Measurements from ENCODE around the gene ETNK1.
"Not testable (repeated sequence)": the region's sequence is repeated elsewhere in the genome, so short reads cannot be mapped to it uniquely, and the experiment has no call there.

The ETNK1 gene

GRCh38 chr12:22609501-22609900, 15.5 kb upstream of the ETNK1 start:
- Histone ChIP-seq H3K4me3 (ENCODE audit: low read depth in 1 of 2, low read length in 2 of 2) (no peak overlapping the region), H3K9me3 (ENCODE audit: control insufficient read depth in 1 of 2, low read length in 2 of 2) (peaks cover 0 to 3% of the 10 kb centered on the region in 2 donors)

GRCh38 chr12:22610131-22610530, 14.8 kb upstream of the ETNK1 start:
- Histone ChIP-seq H3K4me3 (ENCODE audit: low read depth in 1 of 2, low read length in 2 of 2) (no peak overlapping the region), H3K36me3 (ENCODE audit: control insufficient read depth in 1 of 2, insufficient read depth in 2 of 2, low read length in 2 of 2) (no peaks in the 10 kb centered on the region), H3K4me1 (ENCODE audit: control insufficient read depth in 1 of 2, insufficient read depth in 2 of 2, low read length in 2 of 2) (no peaks in the 10 kb centered on the region), H3K27me3 (ENCODE audit: low read depth, low read length) (no peaks in the 10 kb centered on the region), H3K9me3 (ENCODE audit: control insufficient read depth in 1 of 2, low read length in 2 of 2) (peaks cover 0 to 3% of the 10 kb centered on the region in 2 donors), H3K27ac (ENCODE audit: low read length) (no peak overlapping the region)

More at GRCh38 chr12:22609501-22609900, 15.5 kb upstream of the ETNK1 start:
- no peaks in the 10 kb centered on the region for H3K4me1 ChIP-seq (ENCODE audit: control insufficient read depth in 1 of 2, insufficient read depth in 2 of 2, low read length in 2 of 2)
- H3K36me3 ChIP-seq (ENCODE audit: control insufficient read depth in 1 of 2, insufficient read depth in 2 of 2, low read length in 2 of 2): no peaks in the 10 kb centered on the region
- no peak overlapping the region for H3K27ac ChIP-seq (ENCODE audit: low read length)
- no peaks in the 10 kb centered on the region for H3K27me3 ChIP-seq (ENCODE audit: low read depth, low read length)

GRCh38 chr12:22612822-22613221, 12.1 kb upstream of the ETNK1 start:
- H3K4me3 ChIP-seq (ENCODE audit: low read depth in 1 of 2, low read length in 2 of 2); H3K4me1 ChIP-seq (ENCODE audit: control insufficient read depth in 1 of 2, insufficient read depth in 2 of 2, low read length in 2 of 2); H3K9me3 ChIP-seq (ENCODE audit: control insufficient read depth in 1 of 2, low read length in 2 of 2); H3K36me3 ChIP-seq (ENCODE audit: control insufficient read depth in 1 of 2, insufficient read depth in 2 of 2, low read length in 2 of 2); H3K27me3 ChIP-seq (ENCODE audit: low read depth, low read length); H3K27ac ChIP-seq (ENCODE audit: low read length): not testable (repeated sequence)

- Histone ChIP-seq H3K27ac (ENCODE audit: low read length) (no peak overlapping the region), H3K4me1 (ENCODE audit: control insufficient read depth in 1 of 2, insufficient read depth in 2 of 2, low read length in 2 of 2) (no peaks in the 10 kb centered on the region), H3K36me3 (ENCODE audit: control insufficient read depth in 1 of 2, insufficient read depth in 2 of 2, low read length in 2 of 2) (no peaks in the 10 kb centered on the region), H3K27me3 (ENCODE audit: low read depth, low read length) (no peaks in the 10 kb centered on the region), H3K4me3 (ENCODE audit: low read depth in 1 of 2, low read length in 2 of 2) (no peak overlapping the region), H3K9me3 (ENCODE audit: control insufficient read depth in 1 of 2, low read length in 2 of 2) (peaks cover 0 to 3% of the 10 kb centered on the region in 2 donors)
These were observed 8.9 kb upstream of the ETNK1 start for GRCh38 chr12:22615963-22616501.

- H3K9me3 ChIP-seq (ENCODE audit: control insufficient read depth in 1 of 2, low read length in 2 of 2): peaks cover 0 to 2% of the 10 kb centered on the region in 2 donors
- H3K4me1 ChIP-seq (ENCODE audit: control insufficient read depth in 1 of 2, insufficient read depth in 2 of 2, low read length in 2 of 2): no peaks in the 10 kb centered on the region
- no peaks in the 10 kb centered on the region for H3K27me3 ChIP-seq (ENCODE audit: low read depth, low read length)
- H3K36me3 ChIP-seq (ENCODE audit: control insufficient read depth in 1 of 2, insufficient read depth in 2 of 2, low read length in 2 of 2): no peaks in the 10 kb centered on the region
- H3K27ac ChIP-seq (ENCODE audit: low read length): no peak overlapping the region
- no peak overlapping the region for H3K4me3 ChIP-seq (ENCODE audit: low read depth in 1 of 2, low read length in 2 of 2)
These were observed 7.3 kb upstream of the ETNK1 start for GRCh38 chr12:22617630-22618029.

GRCh38 chr12:22624548-22624869, 462 bp upstream of the ETNK1 start:
- Histone ChIP-seq H3K9me3 (ENCODE audit: control insufficient read depth in 1 of 2, low read length in 2 of 2) (no peaks in the 10 kb centered on the region), H3K36me3 (ENCODE audit: control insufficient read depth in 1 of 2, insufficient read depth in 2 of 2, low read length in 2 of 2) (peaks cover 0 to 9% of the 10 kb centered on the region in 2 donors), H3K4me3 (ENCODE audit: low read depth in 1 of 2, low read length in 2 of 2) (peak overlapping the region; percentile 97 to 98), H3K4me1 (ENCODE audit: control insufficient read depth in 1 of 2, insufficient read depth in 2 of 2, low read length in 2 of 2) (peaks cover 10 to 14% of the 10 kb centered on the region in 2 donors), H3K27ac (ENCODE audit: low read length) (peak overlapping the region; percentile 98), H3K27me3 (ENCODE audit: low read depth, low read length) (no peaks in the 10 kb centered on the region)

GRCh38 chr12:22625762-22626294, 857 bp downstream of the ETNK1 start:
- Histone ChIP-seq H3K36me3 (ENCODE audit: control insufficient read depth in 1 of 2, insufficient read depth in 2 of 2, low read length in 2 of 2) (peaks cover 0 to 9% of the 10 kb centered on the region in 2 donors), H3K4me1 (ENCODE audit: control insufficient read depth in 1 of 2, insufficient read depth in 2 of 2, low read length in 2 of 2) (peaks cover 10 to 14% of the 10 kb centered on the region in 2 donors)

GRCh38 chr12:22626406-22626805, 1.4 kb downstream of the ETNK1 start:
- H3K27me3 ChIP-seq (ENCODE audit: low read depth, low read length): no peaks in the 10 kb centered on the region
- peaks cover 10 to 14% of the 10 kb centered on the region in 2 donors for H3K4me1 ChIP-seq (ENCODE audit: control insufficient read depth in 1 of 2, insufficient read depth in 2 of 2, low read length in 2 of 2)

More at GRCh38 chr12:22625762-22626294, 857 bp downstream of the ETNK1 start:
- H3K4me3 ChIP-seq (ENCODE audit: low read depth in 1 of 2, low read length in 2 of 2): peak overlapping the region; percentile 97 to 98
- H3K27me3 ChIP-seq (ENCODE audit: low read depth, low read length): no peaks in the 10 kb centered on the region
- H3K9me3 ChIP-seq (ENCODE audit: control insufficient read depth in 1 of 2, low read length in 2 of 2): no peaks in the 10 kb centered on the region
- peak overlapping the region; percentile 97 for H3K27ac ChIP-seq (ENCODE audit: low read length)

GRCh38 chr12:22627371-22627770, 2.4 kb downstream of the ETNK1 start:
- peaks cover 13 to 14% of the 10 kb centered on the region in 2 donors for H3K4me1 ChIP-seq (ENCODE audit: control insufficient read depth in 1 of 2, insufficient read depth in 2 of 2, low read length in 2 of 2)
- H3K4me3 ChIP-seq (ENCODE audit: low read depth in 1 of 2, low read length in 2 of 2): peak overlapping the region; percentile 97 to 98
- no peaks in the 10 kb centered on the region for H3K27me3 ChIP-seq (ENCODE audit: low read depth, low read length)
- H3K36me3 ChIP-seq (ENCODE audit: control insufficient read depth in 1 of 2, insufficient read depth in 2 of 2, low read length in 2 of 2): peaks cover 0 to 9% of the 10 kb centered on the region in 2 donors
- H3K27ac ChIP-seq (ENCODE audit: low read length): peak overlapping the region; percentile 97
- H3K9me3 ChIP-seq (ENCODE audit: control insufficient read depth in 1 of 2, low read length in 2 of 2): no peaks in the 10 kb centered on the region

More at GRCh38 chr12:22626406-22626805, 1.4 kb downstream of the ETNK1 start:
- H3K4me3 ChIP-seq (ENCODE audit: low read depth in 1 of 2, low read length in 2 of 2): peak overlapping the region; percentile 97 to 98
- peak overlapping the region; percentile 97 for H3K27ac ChIP-seq (ENCODE audit: low read length)
- no peaks in the 10 kb centered on the region for H3K9me3 ChIP-seq (ENCODE audit: control insufficient read depth in 1 of 2, low read length in 2 of 2)
- peaks cover 0 to 9% of the 10 kb centered on the region in 2 donors for H3K36me3 ChIP-seq (ENCODE audit: control insufficient read depth in 1 of 2, insufficient read depth in 2 of 2, low read length in 2 of 2)

GRCh38 chr12:22628228-22628627, 3.3 kb downstream of the ETNK1 start:
- H3K27ac ChIP-seq (ENCODE audit: low read length): peak overlapping the region; percentile 97
- H3K27me3 ChIP-seq (ENCODE audit: low read depth, low read length): no peaks in the 10 kb centered on the region
- H3K9me3 ChIP-seq (ENCODE audit: control insufficient read depth in 1 of 2, low read length in 2 of 2): no peaks in the 10 kb centered on the region
- peak overlapping the region; percentile 97 to 98 for H3K4me3 ChIP-seq (ENCODE audit: low read depth in 1 of 2, low read length in 2 of 2)
- H3K36me3 ChIP-seq (ENCODE audit: control insufficient read depth in 1 of 2, insufficient read depth in 2 of 2, low read length in 2 of 2): peaks cover 4 to 9% of the 10 kb centered on the region in 2 donors
- H3K4me1 ChIP-seq (ENCODE audit: control insufficient read depth in 1 of 2, insufficient read depth in 2 of 2, low read length in 2 of 2): peaks cover 13 to 14% of the 10 kb centered on the region in 2 donors

GRCh38 chr12:22631863-22632463, 7.0 kb downstream of the ETNK1 start:
- Histone ChIP-seq H3K4me3 (ENCODE audit: low read depth in 1 of 2, low read length in 2 of 2) (no peak overlapping the region), H3K27ac (ENCODE audit: low read length) (no peak overlapping the region), H3K4me1 (ENCODE audit: control insufficient read depth in 1 of 2, insufficient read depth in 2 of 2, low read length in 2 of 2) (peaks cover 14 to 22% of the 10 kb centered on the region in 2 donors), H3K9me3 (ENCODE audit: control insufficient read depth in 1 of 2, low read length in 2 of 2) (no peaks in the 10 kb centered on the region), H3K27me3 (ENCODE audit: low read depth, low read length) (no peaks in the 10 kb centered on the region), H3K36me3 (ENCODE audit: control insufficient read depth in 1 of 2, insufficient read depth in 2 of 2, low read length in 2 of 2) (peaks cover 0 to 8% of the 10 kb centered on the region in 2 donors)

Measured in muscle layer of duodenum (tissue), 2 donors.